Naive B cell (primary cell): ENCODE results near the gene SERPINA6. TPM values are rescaled to one million over a fixed set of nuclear protein-coding genes. Genes with fewer than 3 reads are reported as not detected.

Experiments used
- polyA plus RNA-seq, 6 donors: library from polyadenylated mRNA; unstranded; fragments of 300-500 nt; fragmentation: Illumina TruSeq; gene quantifications; one replicate each; pipeline ENCODE4 v1.2.3, GENCODE V29; 2021; ENCODE audit warnings: low read depth in 6 of 6

SERPINA6 gene
- polyA plus RNA-seq, 6 donors from 2014 or later, result not detected

Other genes with a start within 250 kb of the SERPINA6 start
- 100 to 1,000 TPM in 5 of 6 donors, 10 to 100 TPM in 1; 90.3 to 213 (median 177) TPM for gene DDX24, start 242.1 kb downstream of the SERPINA6 start, polyA plus RNA-seq
- gene IFI27L1, start 242.0 kb downstream of the SERPINA6 start, polyA plus RNA-seq, result 10 to 100 TPM in 1 of 6 donors, 1 to 10 TPM in 5; 5.0 to 11.1 (median 5.8) TPM
- not detected for gene IFI27, start 212.6 kb downstream of the SERPINA6 start, polyA plus RNA-seq
- gene IFI27L2, start 193.7 kb downstream of the SERPINA6 start, polyA plus RNA-seq, result 10 to 100 TPM; 62.8 to 96.4 (median 72.6) TPM
- gene PPP4R4, start 149.0 kb downstream of the SERPINA6 start, polyA plus RNA-seq, result under 1 TPM in 1 of 6 donors, not detected in 5; 0.09 TPM
- not detected for gene SERPINA10, start 30.1 kb downstream of the SERPINA6 start, polyA plus RNA-seq
- gene SERPINA2, start 43.4 kb upstream of the SERPINA6 start, polyA plus RNA-seq, result not detected
- gene SERPINA1, start 65.3 kb upstream of the SERPINA6 start, polyA plus RNA-seq, result 1 to 10 TPM in 4 of 6 donors, under 1 TPM in 2; 0.20 to 9.5 (median 2.1) TPM
- gene SERPINA11, start 129.5 kb upstream of the SERPINA6 start, polyA plus RNA-seq, result not detected
- not detected for gene SERPINA9, start 152.9 kb upstream of the SERPINA6 start, polyA plus RNA-seq
- gene SERPINA12, start 186.1 kb upstream of the SERPINA6 start, polyA plus RNA-seq, result not detected
- gene SERPINA4, start 238.1 kb upstream of the SERPINA6 start, polyA plus RNA-seq, result not detected